Neural cell (in vitro differentiated cells): ENCODE measurements around the gene SCYL3. TPM values are rescaled to one million over a fixed set of nuclear protein-coding genes. Genes with fewer than 3 reads are reported as not detected.
"Not testable (repeated sequence)": the region's sequence is repeated elsewhere in the genome, so short reads cannot be mapped to it uniquely, and the experiment has no call there.

ENCODE experiments used
- H2AFZ ChIP-seq: fragments of 200-600, 300-800 bp; sonication (generic), shearing (Covaris generic); 2 replicates; pipeline ENCODE4 v1.6.0; 2014; ENCODE audit warnings: low read depth, mild to moderate bottlenecking, antibody characterized with exemption, low read length, moderate library complexity
- H3F3A ChIP-seq: fragments of 200-600 bp; shearing (Covaris generic); 2 replicates; pipeline ENCODE4 v1.6.1; 2016; ENCODE audit warnings: mild to moderate bottlenecking, moderate library complexity, mixed read lengths, antibody characterized with exemption, low read length; ENCODE audit not compliant: insufficient read depth, poor library complexity, severe bottlenecking
- H3K27ac ChIP-seq: fragments of 200-600, 300-800 bp; sonication (generic), shearing (Covaris generic); 2 replicates; pipeline ENCODE4 v1.5.1; 2014; ENCODE audit warnings: mild to moderate bottlenecking, low read length, moderate library complexity
- H3K27me3 ChIP-seq: fragments of 300-800, 200-600 bp; sonication (generic), shearing (Covaris generic); 2 replicates; pipeline ENCODE4 v1.6.0; 2014; ENCODE audit warnings: mild to moderate bottlenecking, low read depth, low read length, moderate library complexity; ENCODE audit not compliant: insufficient read depth
- H3K36me3 ChIP-seq: fragments of 300-800, 200-600 bp; sonication (generic), shearing (Covaris generic); 2 replicates; pipeline ENCODE4 v1.5.1; 2014; ENCODE audit warnings: mild to moderate bottlenecking, antibody characterized with exemption, low read length, moderate library complexity; ENCODE audit not compliant: insufficient read depth
- H3K4me2 ChIP-seq: fragments of 300-800, 200-600 bp; sonication (generic), shearing (Covaris generic); 2 replicates; pipeline ENCODE4 v1.6.0; 2014; ENCODE audit warnings: mild to moderate bottlenecking, low read length
- H3K4me3 ChIP-seq: fragments of 300-800, 200-600 bp; sonication (generic), shearing (Covaris generic); 2 replicates; pipeline ENCODE4 v1.5.1; 2014; ENCODE audit warnings: mild to moderate bottlenecking, low read length, moderate library complexity
- H3K79me2 ChIP-seq: fragments of 200-600 bp; shearing (Covaris generic); replicated peaks from 2 replicates; pipeline ENCODE4 v1.6.0; 2014; ENCODE audit warnings: mild to moderate bottlenecking, low read length, moderate library complexity; ENCODE audit not compliant: insufficient read depth
- H3K9ac ChIP-seq: fragments of 300-800, 200-600 bp; sonication (generic), shearing (Covaris generic); 2 replicates; pipeline ENCODE4 v1.6.1; 2016; ENCODE audit warnings: mild to moderate bottlenecking, low read length, mixed read lengths
- H3K9me2 ChIP-seq: fragments of 200-600 bp; shearing (Covaris generic); 2 replicates; pipeline ENCODE4 v1.6.1; 2016; ENCODE audit warnings: mild to moderate bottlenecking, low read length, mixed read lengths; ENCODE audit not compliant: insufficient read depth
- H3K9me3 ChIP-seq: fragments of 200-600, 300-800 bp; sonication (generic), shearing (Covaris generic); 2 replicates; pipeline ENCODE4 v1.6.1; 2016; ENCODE audit warnings: mild to moderate bottlenecking, mixed run types, low read length, moderate library complexity, mixed read lengths
- H4K20me1 ChIP-seq: fragments of 200-600 bp; shearing (Covaris generic); 2 replicates; pipeline ENCODE4 v1.6.1; 2016; ENCODE audit warnings: mild to moderate bottlenecking, mixed run types; ENCODE audit not compliant: insufficient read depth
- CTCF ChIP-seq: fragments of 450-650 bp; IDR thresholded peaks from 2 replicates; pipeline ENCODE4 v1.5.1; 2014; ENCODE audit warnings: antibody characterized with exemption, mild to moderate bottlenecking, moderate library complexity; ENCODE audit not compliant: poor library complexity, severe bottlenecking
- EP300 ChIP-seq: fragments of 450-650 bp; conservative IDR thresholded peaks from 2 replicates; pipeline ENCODE4 v1.6.1; 2014; ENCODE audit warnings: antibody characterized with exemption, mild to moderate bottlenecking, moderate library complexity; ENCODE audit not compliant: poor library complexity, severe bottlenecking
- EZH2 ChIP-seq: fragments of 200-600, 300-800 bp; shearing (Covaris generic), sonication (generic); IDR thresholded peaks from 2 replicates; pipeline ENCODE4 v1.6.1; 2014; ENCODE audit warnings: antibody characterized with exemption, low read length, borderline replicate concordance, mild to moderate bottlenecking; ENCODE audit not compliant: insufficient read depth, poor library complexity, severe bottlenecking
- MXI1 ChIP-seq: fragments of 450-650 bp; conservative IDR thresholded peaks from 2 replicates; pipeline ENCODE4 v1.6.1; 2014; ENCODE audit warnings: antibody characterized with exemption, mild to moderate bottlenecking; ENCODE audit not compliant: poor library complexity, severe bottlenecking
- POLR2AphosphoS5 ChIP-seq: IDR thresholded peaks from 2 replicates; pipeline ENCODE4 v1.6.1; 2012
- RAD21 ChIP-seq: fragments of 450-650 bp; conservative IDR thresholded peaks from 2 replicates; pipeline ENCODE4 v1.6.1; 2014; ENCODE audit warnings: antibody characterized with exemption, mild to moderate bottlenecking, moderate library complexity
- SMC3 ChIP-seq: fragments of 450-650 bp; conservative IDR thresholded peaks from 2 replicates; pipeline ENCODE4 v1.6.1; 2014; ENCODE audit warnings: antibody characterized with exemption, mild to moderate bottlenecking, moderate library complexity; ENCODE audit not compliant: poor library complexity
- TAF1 ChIP-seq: IDR thresholded peaks from 2 replicates; pipeline ENCODE4 v1.6.1; 2012; ENCODE audit warnings: low read depth
- polyA plus RNA-seq: library from polyadenylated mRNA; depleted of rRNA; stranded (reverse); fragments of >200 nt; gene quantifications from 2 replicates; pipeline ENCODE4 v1.2.3, GENCODE V29; 2014
- TF ChIP-seq, protein P1 (sequence below): IDR thresholded peaks from 2 replicates; pipeline ENCODE4 v1.6.1; 2012; ENCODE audit warnings: borderline replicate concordance

SCYL3 gene
- polyA plus RNA-seq, 1 donor from 2014 or later, result 13.1 TPM

DNA sequence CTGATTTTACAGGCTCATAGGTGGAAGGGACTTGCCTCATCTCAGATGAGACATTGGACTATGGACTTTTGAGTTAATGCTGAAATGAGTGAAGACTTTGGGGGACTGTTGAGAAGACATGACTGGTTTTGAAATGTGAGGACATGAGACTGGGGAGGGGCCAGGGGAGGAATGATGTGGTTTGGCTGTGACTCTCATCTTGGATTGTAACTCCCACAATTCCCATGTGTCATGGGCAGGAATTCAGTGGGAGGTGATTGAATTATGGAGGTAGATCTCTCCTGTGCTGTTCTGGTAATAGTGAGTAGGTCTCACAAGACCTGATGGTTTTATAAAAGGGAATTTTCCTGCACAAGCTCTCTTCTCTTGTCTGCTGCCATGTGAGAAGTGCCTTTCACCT is 20.8 kb downstream of the SCYL3 start:
- Histone ChIP-seq H3K27ac (no peak overlapping the region), H3K9me2 (no peaks in the 10 kb centered on the region), H3K4me3 (no peak overlapping the region), H3K27me3 (no peaks in the 10 kb centered on the region), H3K9me3 (no peaks in the 10 kb centered on the region), H3K4me2 (no peak overlapping the region), H3K9ac (no peak overlapping the region), H4K20me1 (no peaks in the 10 kb centered on the region), H3K36me3 (peaks cover 8% of the 10 kb centered on the region), H2AFZ (no peak overlapping the region), H3K79me2 (no peaks in the 10 kb centered on the region), H3F3A (no peaks in the 10 kb centered on the region)
- TF ChIP-seq SMC3 (no peak), RAD21 (no peak), CTCF (no peak), EZH2 (no peak), EP300 (no peak), TAF1 (no peak), MXI1 (no peak), POLR2AphosphoS5 (no peak)
- TF ChIP-seq, protein P1, sequence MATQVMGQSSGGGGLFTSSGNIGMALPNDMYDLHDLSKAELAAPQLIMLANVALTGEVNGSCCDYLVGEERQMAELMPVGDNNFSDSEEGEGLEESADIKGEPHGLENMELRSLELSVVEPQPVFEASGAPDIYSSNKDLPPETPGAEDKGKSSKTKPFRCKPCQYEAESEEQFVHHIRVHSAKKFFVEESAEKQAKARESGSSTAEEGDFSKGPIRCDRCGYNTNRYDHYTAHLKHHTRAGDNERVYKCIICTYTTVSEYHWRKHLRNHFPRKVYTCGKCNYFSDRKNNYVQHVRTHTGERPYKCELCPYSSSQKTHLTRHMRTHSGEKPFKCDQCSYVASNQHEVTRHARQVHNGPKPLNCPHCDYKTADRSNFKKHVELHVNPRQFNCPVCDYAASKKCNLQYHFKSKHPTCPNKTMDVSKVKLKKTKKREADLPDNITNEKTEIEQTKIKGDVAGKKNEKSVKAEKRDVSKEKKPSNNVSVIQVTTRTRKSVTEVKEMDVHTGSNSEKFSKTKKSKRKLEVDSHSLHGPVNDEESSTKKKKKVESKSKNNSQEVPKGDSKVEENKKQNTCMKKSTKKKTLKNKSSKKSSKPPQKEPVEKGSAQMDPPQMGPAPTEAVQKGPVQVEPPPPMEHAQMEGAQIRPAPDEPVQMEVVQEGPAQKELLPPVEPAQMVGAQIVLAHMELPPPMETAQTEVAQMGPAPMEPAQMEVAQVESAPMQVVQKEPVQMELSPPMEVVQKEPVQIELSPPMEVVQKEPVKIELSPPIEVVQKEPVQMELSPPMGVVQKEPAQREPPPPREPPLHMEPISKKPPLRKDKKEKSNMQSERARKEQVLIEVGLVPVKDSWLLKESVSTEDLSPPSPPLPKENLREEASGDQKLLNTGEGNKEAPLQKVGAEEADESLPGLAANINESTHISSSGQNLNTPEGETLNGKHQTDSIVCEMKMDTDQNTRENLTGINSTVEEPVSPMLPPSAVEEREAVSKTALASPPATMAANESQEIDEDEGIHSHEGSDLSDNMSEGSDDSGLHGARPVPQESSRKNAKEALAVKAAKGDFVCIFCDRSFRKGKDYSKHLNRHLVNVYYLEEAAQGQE, result no peak

- not testable (repeated sequence) for H2AFZ ChIP-seq, H3K27ac ChIP-seq, H3K4me2 ChIP-seq, H3K79me2 ChIP-seq, H3K36me3 ChIP-seq, H3K4me3 ChIP-seq, H4K20me1 ChIP-seq, H3K9me3 ChIP-seq, H3K9ac ChIP-seq, H3K9me2 ChIP-seq, H3F3A ChIP-seq, H3K27me3 ChIP-seq
Measured at GRCh38 chr1:169871988-169872387, 21.7 kb downstream of the SCYL3 start.

DNA sequence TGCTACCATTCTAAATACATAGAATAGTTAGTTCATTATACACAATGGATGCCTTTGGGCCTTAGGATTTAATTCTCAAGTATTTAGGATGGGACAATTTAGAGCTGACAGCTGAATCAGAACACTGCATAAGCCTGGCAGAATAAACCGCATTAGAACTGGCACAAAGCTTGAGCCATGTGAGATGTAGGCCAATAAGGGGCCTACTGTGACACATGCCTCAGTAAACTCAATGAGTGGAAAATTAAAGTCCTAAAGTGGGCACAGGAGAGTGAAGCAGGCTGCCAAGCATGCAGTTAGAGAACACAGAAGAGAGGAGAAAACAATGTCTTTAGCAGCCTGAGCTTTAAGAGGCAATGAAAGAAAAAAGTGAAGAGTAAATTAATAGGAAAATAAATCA is 24.3 kb downstream of the SCYL3 start:
- H3K36me3 ChIP-seq, result peaks cover 8% of the 10 kb centered on the region
- no peaks in the 10 kb centered on the region for H3K79me2 ChIP-seq
- no peak overlapping the region for H3K4me2 ChIP-seq
- no peaks in the 10 kb centered on the region for H3K9me3 ChIP-seq
- TF ChIP-seq CTCF, result no peak
- no peak for TF ChIP-seq EP300
- TF ChIP-seq, protein P1, result no peak
- no peak for TF ChIP-seq MXI1
- no peak for TF ChIP-seq EZH2
- TF ChIP-seq RAD21, result no peak
- TF ChIP-seq POLR2AphosphoS5, result no peak
- TF ChIP-seq SMC3, result no peak
- no peak for TF ChIP-seq TAF1
- no peaks in the 10 kb centered on the region for H4K20me1 ChIP-seq
- no peaks in the 10 kb centered on the region for H3K27me3 ChIP-seq
- H2AFZ ChIP-seq, result no peak overlapping the region
- no peaks in the 10 kb centered on the region for H3F3A ChIP-seq
- H3K27ac ChIP-seq, result no peak overlapping the region
- no peak overlapping the region for H3K9ac ChIP-seq
- H3K9me2 ChIP-seq, result no peaks in the 10 kb centered on the region
- H3K4me3 ChIP-seq, result no peak overlapping the region
